Neuronal stem cell (in vitro differentiated cells): ENCODE data around the gene FCN3.

Experiments
- DNase-seq: peaks from one replicate; pipeline ENCODE4 v3.0.0-alpha.2; 2013; ENCODE audit warnings: low spot score
- H2AFZ ChIP-seq: one replicate; pipeline ENCODE4 v1.6.1; 2013; ENCODE audit warnings: mild to moderate bottlenecking, low read length, inconsistent platforms
- H2AK5ac ChIP-seq: 2 replicates; pipeline ENCODE4 v1.6.1; 2013; ENCODE audit warnings: low read depth, mild to moderate bottlenecking, inconsistent platforms, low read length, moderate library complexity, mixed read lengths
- H2BK120ac ChIP-seq: 2 replicates; pipeline ENCODE4 v1.6.1; 2013; ENCODE audit warnings: low read depth, mild to moderate bottlenecking, inconsistent platforms, low read length, moderate library complexity, mixed read lengths
- H2BK12ac ChIP-seq: one replicate; pipeline ENCODE4 v1.6.1; 2013; ENCODE audit warnings: low read length, inconsistent platforms
- H2BK15ac ChIP-seq: 2 replicates; pipeline ENCODE4 v1.6.1; 2013; ENCODE audit warnings: mild to moderate bottlenecking, low read length, inconsistent platforms, mixed read lengths
- H2BK5ac ChIP-seq: one replicate; pipeline ENCODE4 v1.6.1; 2013; ENCODE audit warnings: inconsistent platforms, mild to moderate bottlenecking, low read length, moderate library complexity
- H3K14ac ChIP-seq: one replicate; pipeline ENCODE4 v1.6.1; 2013; ENCODE audit warnings: low read length, inconsistent platforms
- H3K18ac ChIP-seq: 2 replicates; pipeline ENCODE4 v1.6.1; 2013; ENCODE audit warnings: low read length, inconsistent platforms
- H3K23ac ChIP-seq: 2 replicates; pipeline ENCODE4 v1.6.1; 2013; ENCODE audit warnings: low read depth, mild to moderate bottlenecking, mixed read lengths, low read length, inconsistent platforms; ENCODE audit not compliant: poor library complexity
- H3K27ac ChIP-seq: replicated peaks from 3 replicates; pipeline ENCODE4 v1.5.1; 2013; ENCODE audit warnings: low read length, inconsistent platforms
- H3K27me3 ChIP-seq, 3 experiments: 2 replicates each; pipeline ENCODE4 v1.6.1; 2013; ENCODE audit warnings: low read length in 3 of 3, mild to moderate bottlenecking in 2 of 3, inconsistent platforms in 1 of 3, low read depth in 1 of 3, mixed read lengths in 1 of 3, moderate library complexity in 1 of 3; ENCODE audit not compliant: control insufficient read depth in 3 of 3, insufficient read depth in 3 of 3
- H3K36me3 ChIP-seq, 2 donors: replicated peaks in 1 of 2; 2 replicates each; pipeline ENCODE4 v1.6.1; 2013; ENCODE audit warnings: low read length in 2 of 2; ENCODE audit not compliant: control insufficient read depth in 2 of 2, insufficient read depth in 2 of 2
- H3K4ac ChIP-seq: 2 replicates; pipeline ENCODE4 v1.6.1; 2013; ENCODE audit warnings: inconsistent platforms, mild to moderate bottlenecking, low read length, moderate library complexity
- H3K4me1 ChIP-seq, 2 donors: 1 replicate in 1 of 2; 2 replicates in 1 of 2; pipeline ENCODE4 v1.6.1; 2013; ENCODE audit warnings: low read length in 2 of 2, low read depth in 1 of 2; ENCODE audit not compliant: control insufficient read depth in 2 of 2, insufficient read depth in 1 of 2
- H3K4me2 ChIP-seq: one replicate; pipeline ENCODE4 v1.6.1; 2013; ENCODE audit warnings: mild to moderate bottlenecking, low read length, inconsistent platforms; ENCODE audit not compliant: insufficient read depth, poor library complexity, severe bottlenecking
- H3K4me3 ChIP-seq, 2 donors: 2 replicates each; pipeline ENCODE4 v1.5.1; 2013; ENCODE audit warnings: low read length in 2 of 2, mild to moderate bottlenecking in 2 of 2, inconsistent platforms in 1 of 2, moderate library complexity in 1 of 2
- H3K79me1 ChIP-seq: one replicate; pipeline ENCODE4 v1.6.1; 2013; ENCODE audit warnings: low read depth, mild to moderate bottlenecking, inconsistent platforms, low read length, moderate library complexity
- H3K9ac ChIP-seq: one replicate; pipeline ENCODE4 v1.6.1; 2013; ENCODE audit warnings: mild to moderate bottlenecking, low read depth, low read length, inconsistent platforms; ENCODE audit not compliant: poor library complexity
- H3K9me3 ChIP-seq, 2 donors: replicated peaks in 1 of 2; 2 replicates each; pipeline versions ENCODE3 to v1.6.1; 2013; ENCODE audit warnings: low read length in 2 of 2, mild to moderate bottlenecking in 2 of 2, inconsistent platforms in 1 of 2, low read depth in 1 of 2, mixed read lengths in 1 of 2, moderate library complexity in 1 of 2; ENCODE audit not compliant: control insufficient read depth in 2 of 2, insufficient read depth in 1 of 2
- H4K8ac ChIP-seq: one replicate; pipeline ENCODE4 v1.6.1; 2013; ENCODE audit warnings: low read depth, mild to moderate bottlenecking, inconsistent platforms, low read length, moderate library complexity
- H4K91ac ChIP-seq: one replicate; pipeline ENCODE4 v1.6.1; 2013; ENCODE audit warnings: low read length, low read depth, mild to moderate bottlenecking, inconsistent platforms; ENCODE audit not compliant: poor library complexity
- WGBS, 2 donors: extraction: QIAGEN DNeasy Blood & Tissue Kit; methylation state at CpG; one replicate each; pipeline ENCODE4 v1.1.7; 2013; ENCODE audit warnings: missing lambda C conversion rate in 2 of 2, mixed read lengths in 1 of 2; ENCODE audit not compliant: insufficient read length in 2 of 2, insufficient replicate concordance in 1 of 2; ENCODE audit errors: extremely low coverage in 2 of 2; 5-methylcytosine and 5-hydroxymethylcytosine counted together

The FCN3 gene

GRCh38 chr1:27379564-27380122 is 5.0 kb upstream of the FCN3 start:
- no peak overlapping the region for H4K8ac ChIP-seq
- peaks cover 0 to 43% (median 19%) of the 10 kb centered on the region in 3 experiments for H3K27me3 ChIP-seq
- H3K9me3 ChIP-seq: no peaks in the 10 kb centered on the region
- no peak overlapping the region for H4K91ac ChIP-seq
- H3K36me3 ChIP-seq: no peaks in the 10 kb centered on the region
- no peak for DNase-seq
- no peak overlapping the region for H3K4ac ChIP-seq
- H3K9ac ChIP-seq: no peak overlapping the region
- no peak overlapping the region for H3K14ac ChIP-seq
- H2BK15ac ChIP-seq: peak overlapping the region; percentile 11
- H3K4me3 ChIP-seq: no peak overlapping the region
- H2BK12ac ChIP-seq: peak overlapping the region; percentile 11
- H2AK5ac ChIP-seq: peak overlapping the region; percentile 57
- peak overlapping the region; percentile 37 for H3K23ac ChIP-seq
- H2AFZ ChIP-seq: peak overlapping the region; percentile 21
- H3K27ac ChIP-seq: no peak overlapping the region
- no peak overlapping the region for H2BK5ac ChIP-seq
- no CpG with 5 or more reads among the region's 11 CpGs for WGBS, 2 donors
- peaks cover 0 to 5% of the 10 kb centered on the region in 2 donors for H3K4me1 ChIP-seq
- H3K18ac ChIP-seq: peak overlapping the region; percentile 26
- no peak overlapping the region for H2BK120ac ChIP-seq
- no peaks in the 10 kb centered on the region for H3K79me1 ChIP-seq
- H3K4me2 ChIP-seq: no peak overlapping the region

DNA sequence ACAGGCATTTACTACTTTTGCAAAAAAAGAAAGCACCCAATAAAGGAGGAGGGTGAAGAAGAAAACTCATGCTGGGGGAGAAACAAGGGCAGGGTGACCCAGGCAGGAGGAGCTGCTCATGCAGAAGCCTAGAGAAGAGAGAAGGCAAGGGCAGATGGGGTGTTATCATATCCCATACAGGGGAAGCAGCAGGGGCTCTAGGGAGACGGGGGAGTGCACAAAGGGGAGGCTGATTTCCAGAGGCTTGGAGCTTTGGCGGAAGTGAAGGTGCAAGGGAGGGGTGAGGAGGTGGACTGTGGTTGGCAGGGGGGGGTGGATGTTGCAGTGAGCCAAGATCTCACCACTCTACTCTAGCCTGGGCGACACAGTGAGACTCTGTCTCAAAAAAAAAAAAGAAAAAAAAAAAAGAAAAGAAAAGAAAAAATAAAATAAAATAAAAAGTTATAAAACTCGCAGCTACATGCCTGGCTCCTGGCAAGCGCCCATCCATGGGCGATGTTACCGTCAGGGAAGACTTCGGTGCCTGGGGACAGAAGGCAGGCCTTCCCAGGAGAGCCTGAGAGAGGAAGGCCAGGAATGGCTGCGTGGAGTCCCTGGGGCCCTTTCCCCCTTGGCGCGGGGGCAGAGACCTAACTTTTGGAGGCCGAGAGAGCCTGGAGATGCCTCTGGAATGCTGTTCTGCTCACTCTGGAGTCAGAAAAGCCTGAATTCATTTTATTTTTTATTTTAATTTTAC is 3.3 kb upstream of the FCN3 start:
- peaks cover 0 to 40% (median 12%) of the 10 kb centered on the region in 3 experiments for H3K27me3 ChIP-seq
- no peak overlapping the region for H2AFZ ChIP-seq
- H3K18ac ChIP-seq: no peak overlapping the region

DNA sequence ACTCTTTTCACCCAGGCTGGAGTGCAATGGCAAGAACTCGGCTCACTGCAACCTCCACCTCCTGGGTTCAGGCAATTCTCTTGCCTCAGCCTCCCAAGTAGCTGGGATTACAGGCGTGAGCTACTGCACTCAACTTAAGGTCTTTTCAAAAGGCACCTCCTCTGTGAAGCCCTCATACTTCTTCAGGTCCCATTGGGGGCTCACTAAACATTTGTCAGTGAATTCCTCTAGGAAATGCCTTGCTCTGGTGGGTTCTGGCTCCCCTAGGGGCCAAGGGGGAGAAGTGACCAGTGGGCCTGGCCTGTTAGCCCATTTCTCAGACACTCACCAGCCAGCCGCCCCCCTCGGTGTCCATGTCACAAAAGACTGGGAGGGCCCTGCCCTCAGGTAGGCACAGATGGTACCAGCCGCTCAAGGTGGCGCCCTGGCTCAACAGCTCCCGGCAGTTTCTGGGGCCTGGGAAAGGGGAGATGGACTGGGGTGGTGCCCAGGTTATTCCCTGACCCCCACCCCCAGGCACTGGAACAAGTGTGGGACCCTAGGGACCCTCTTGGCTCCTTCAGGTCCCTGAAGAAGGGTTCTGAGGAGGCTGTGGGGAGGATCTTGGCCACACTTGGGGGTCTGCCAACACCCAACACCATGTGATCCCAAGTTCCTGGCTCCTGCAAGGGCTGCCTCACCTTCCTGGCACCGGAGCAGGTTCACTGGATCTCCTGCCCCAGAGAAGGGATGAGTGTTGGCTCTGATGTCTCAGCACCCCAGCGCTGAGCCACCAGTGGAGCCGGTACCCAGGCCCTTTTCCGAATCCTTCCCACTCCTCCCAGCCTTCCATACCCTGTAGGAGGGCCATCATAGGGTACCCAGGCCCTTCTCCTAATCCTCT is 1.6 kb downstream of the FCN3 start:
- no peak overlapping the region for H3K4me2 ChIP-seq
- no peak overlapping the region for H2BK15ac ChIP-seq
- no peak overlapping the region for H3K4me3 ChIP-seq
- H3K27me3 ChIP-seq: peaks cover 0 to 14% (median 0%) of the 10 kb centered on the region in 3 experiments
- H2BK5ac ChIP-seq: no peak overlapping the region
- H3K27ac ChIP-seq: no peak overlapping the region
- no peaks in the 10 kb centered on the region for H3K79me1 ChIP-seq
- no peak for DNase-seq
- H3K36me3 ChIP-seq: no peaks in the 10 kb centered on the region
- no peak overlapping the region for H3K9ac ChIP-seq
- H3K9me3 ChIP-seq: no peaks in the 10 kb centered on the region
- H4K8ac ChIP-seq: no peak overlapping the region
- no peak overlapping the region for H2AK5ac ChIP-seq
- no peak overlapping the region for H2BK12ac ChIP-seq
- H2BK120ac ChIP-seq: no peak overlapping the region
- H2AFZ ChIP-seq: no peak overlapping the region
- H3K4ac ChIP-seq: no peak overlapping the region
- H3K23ac ChIP-seq: no peak overlapping the region
- H3K18ac ChIP-seq: no peak overlapping the region
- WGBS, 2 donors: no CpG with 5 or more reads among the region's 11 CpGs
- H3K14ac ChIP-seq: no peak overlapping the region
- no peak overlapping the region for H4K91ac ChIP-seq
- H3K4me1 ChIP-seq: no peaks in the 10 kb centered on the region

More for the DNA sequence above, 3.3 kb upstream of the FCN3 start:
- Histone ChIP-seq H2BK12ac (no peak overlapping the region), H3K14ac (no peak overlapping the region), H2BK120ac (no peak overlapping the region), H2BK15ac (no peak overlapping the region), H2AK5ac (no peak overlapping the region), H4K8ac (no peak overlapping the region), H3K79me1 (no peaks in the 10 kb centered on the region), H3K9me3 (no peaks in the 10 kb centered on the region), H3K23ac (no peak overlapping the region), H3K36me3 (no peaks in the 10 kb centered on the region), H3K9ac (no peak overlapping the region), H3K27ac (no peak overlapping the region), H4K91ac (no peak overlapping the region), H3K4me2 (no peak overlapping the region), H3K4me1 (peaks cover 0 to 5% of the 10 kb centered on the region in 2 donors), H3K4me3 (no peak overlapping the region), H3K4ac (no peak overlapping the region), H2BK5ac (no peak overlapping the region)
- no CpG with 5 or more reads among the region's 12 CpGs for WGBS, 2 donors
- no peak for DNase-seq
